ENCODE data around the gene FLNA.

Gene FLNA

GRCh38 chrX:154334496-154334895 lies 39.9 kb downstream of the FLNA start:
- POLR2A ChIA-PET, result no interaction called here
- CTCF ChIA-PET, result interaction anchor here (2.3 kb wide), 1 partner anchor 39 kb away, joined by 7 read pairs; the partner anchor contains the start of gene FLNA
- H3K4me3 ChIP-seq (ENCODE audit: low read depth, low read length), result no peak overlapping the region
- DNase-seq (ENCODE audit: low read depth, low spot score), result no peak
- no peak for TF ChIP-seq CTCF (IDR thresholded peaks at IDR 0.05; ENCODE audit: insufficient read depth, low read length, missing control alignments)

GRCh38 chrX:154333837-154334271 lies 40.6 kb downstream of the FLNA start:
- ChIA-PET CTCF (interaction anchor here (2.3 kb wide), 1 partner anchor 40 kb away, joined by 7 read pairs; the partner anchor contains the start of gene FLNA), POLR2A (no interaction called here)
- no peak overlapping the region for H3K4me3 ChIP-seq (ENCODE audit: low read depth, low read length)
- no peak for DNase-seq (ENCODE audit: low read depth, low spot score)
- TF ChIP-seq CTCF (IDR thresholded peaks at IDR 0.05; ENCODE audit: insufficient read depth, low read length, missing control alignments), result no peak

GRCh38 chrX:154333116-154333515 lies 41.3 kb downstream of the FLNA start:
- H3K4me3 ChIP-seq (ENCODE audit: low read depth, low read length), result no peak overlapping the region
- no peak for DNase-seq (ENCODE audit: low read depth, low spot score)
- ChIA-PET POLR2A (no interaction called here), CTCF (interaction anchor here (2.3 kb wide), 1 partner anchor 41 kb away, joined by 7 read pairs; the partner anchor contains the start of gene FLNA)
- TF ChIP-seq CTCF (IDR thresholded peaks at IDR 0.05; ENCODE audit: insufficient read depth, low read length, missing control alignments), result no peak

GRCh38 chrX:154332561-154332960 lies 41.9 kb downstream of the FLNA start:
- TF ChIP-seq CTCF (IDR thresholded peaks at IDR 0.05; ENCODE audit: insufficient read depth, low read length, missing control alignments), result no peak
- POLR2A ChIA-PET, result no interaction called here
- CTCF ChIA-PET, result interaction anchor here (2.3 kb wide), 1 partner anchor 41 kb away, joined by 7 read pairs; the partner anchor contains the start of gene FLNA

GRCh38 chrX:154329294-154329693 lies 45.1 kb downstream of the FLNA start:
- H3K4me3 ChIP-seq (ENCODE audit: low read depth, low read length), result no peak overlapping the region
- ChIA-PET CTCF (interaction anchor here (1.1 to 1.5 kb wide), 2 partner anchors 11 to 12 kb away, joined by 3 read pairs; no protein-coding TSS in a partner anchor), POLR2A (no interaction called here)
- no peak for DNase-seq (ENCODE audit: low read depth, low spot score)
- no peak for TF ChIP-seq CTCF (IDR thresholded peaks at IDR 0.05; ENCODE audit: insufficient read depth, low read length, missing control alignments)

More at GRCh38 chrX:154332561-154332960, 41.9 kb downstream of the FLNA start:
- DNase-seq (ENCODE audit: low read depth, low spot score), result no peak
- H3K4me3 ChIP-seq (ENCODE audit: low read depth, low read length), result no peak overlapping the region

- no peak for TF ChIP-seq CTCF (IDR thresholded peaks at IDR 0.05; ENCODE audit: insufficient read depth, low read length, missing control alignments)
- ChIA-PET POLR2A (no interaction called here), CTCF (interaction anchor here (1.5 kb wide), 1 partner anchor 12 kb away, joined by 3 read pairs; no protein-coding TSS in a partner anchor)
Observed at GRCh38 chrX:154328646-154329045, 45.8 kb downstream of the FLNA start.

More at GRCh38 chrX:154328646-154329045, 45.8 kb downstream of the FLNA start:
- no peak overlapping the region for H3K4me3 ChIP-seq (ENCODE audit: low read depth, low read length)
- DNase-seq (ENCODE audit: low read depth, low spot score), result no peak

Measured in AG04449 (cell line).